HUES48 (cell line): ENCODE measurements around the gene AVPI1.
A peak's percentile ranks its signal among the peaks of the same experiment; 100 is the strongest.
"Not testable (repeated sequence)": the region's sequence is repeated elsewhere in the genome, so short reads cannot be mapped to it uniquely, and the experiment has no call there.

Source experiments
- H3K27ac ChIP-seq: one replicate; pipeline ENCODE4 v1.7.0; 2013; ENCODE audit warnings: low read depth, low read length, inconsistent platforms
- H3K27me3 ChIP-seq: 2 replicates; pipeline ENCODE4 v1.6.1; 2013; ENCODE audit warnings: mild to moderate bottlenecking, low read length; ENCODE audit not compliant: control insufficient read depth, insufficient read depth
- H3K36me3 ChIP-seq: 2 replicates; pipeline ENCODE4 v1.6.1; 2013; ENCODE audit warnings: low read length; ENCODE audit not compliant: control insufficient read depth, insufficient read depth
- H3K4me1 ChIP-seq: 2 replicates; pipeline ENCODE4 v1.6.1; 2013; ENCODE audit warnings: mild to moderate bottlenecking, low read length; ENCODE audit not compliant: control insufficient read depth, insufficient read depth
- H3K4me3 ChIP-seq: 2 replicates; pipeline ENCODE4 v1.5.1; 2013; ENCODE audit warnings: mild to moderate bottlenecking, low read depth, low read length
- H3K9ac ChIP-seq: 2 replicates; pipeline ENCODE4 v1.6.1; 2013; ENCODE audit warnings: mild to moderate bottlenecking, low read depth, low read length, moderate library complexity
- H3K9me3 ChIP-seq: 2 replicates; pipeline ENCODE4 v1.6.1; 2013; ENCODE audit warnings: low read length; ENCODE audit not compliant: control insufficient read depth, insufficient read depth

AVPI1 gene

DNA sequence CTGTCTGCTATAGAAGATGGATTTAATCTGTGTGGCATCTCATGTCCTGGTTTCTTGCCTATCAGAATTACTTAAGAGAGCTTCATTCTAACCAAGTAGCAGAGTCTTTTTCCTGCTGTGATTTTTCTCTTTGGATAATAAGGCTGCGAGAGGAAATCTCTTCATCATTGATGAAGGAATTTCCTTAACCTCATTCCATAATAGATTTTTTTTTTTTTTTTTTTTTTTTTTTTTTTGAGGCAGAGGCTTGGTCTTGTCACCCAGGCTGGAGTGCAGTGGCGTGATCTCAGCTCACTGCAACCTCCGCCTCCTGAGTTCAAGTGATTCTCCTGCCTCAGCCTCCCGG lies 37.7 kb downstream of the AVPI1 start:
- Histone ChIP-seq H3K4me1 (peaks cover 19% of the 10 kb centered on the region), H3K27ac (peak overlapping the region; percentile 89), H3K4me3 (peak overlapping the region; percentile 44; the same call in 1 of the 2 replicates)

DNA sequence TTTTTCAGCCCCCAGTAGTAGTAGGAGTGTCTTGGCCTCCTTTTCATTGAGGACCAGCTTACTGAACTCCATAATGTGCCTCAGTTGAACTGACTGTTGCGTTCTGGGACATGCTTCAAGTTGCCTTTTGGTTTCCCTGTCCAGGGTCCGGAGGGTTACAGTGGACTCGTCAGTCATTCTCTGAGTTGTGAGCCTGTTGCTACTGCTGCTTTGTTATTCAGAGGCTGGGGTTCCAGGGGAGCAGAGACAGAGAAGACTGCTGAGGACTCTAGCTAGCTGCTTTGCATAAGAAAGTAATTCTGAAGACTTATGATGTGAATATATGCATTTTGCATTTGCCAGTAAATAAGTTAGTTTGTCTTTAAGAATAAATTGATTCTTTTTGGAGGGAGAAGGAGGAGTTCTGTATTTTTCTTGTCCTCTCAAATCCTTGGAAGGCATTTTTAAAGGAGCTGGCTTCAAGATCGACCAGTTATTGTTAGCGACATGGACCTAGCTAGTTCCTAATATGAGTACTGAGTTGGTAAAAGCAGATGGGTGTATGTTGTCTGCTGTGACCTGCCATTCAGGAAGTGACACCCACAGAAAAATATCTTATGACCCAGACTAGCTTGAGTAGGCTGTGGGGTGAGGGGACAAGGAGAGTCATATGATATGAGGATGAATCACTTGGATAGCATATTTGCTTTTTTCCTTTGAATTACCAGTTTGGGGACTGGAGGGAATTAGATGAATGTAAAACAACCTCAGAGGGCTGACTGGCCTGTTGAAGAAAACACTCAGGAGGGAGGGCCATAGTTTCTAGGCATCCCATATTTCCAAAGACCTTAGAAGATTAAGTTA lies 38.3 kb downstream of the AVPI1 start:
- Histone ChIP-seq H3K27me3 (no peaks in the 10 kb centered on the region), H3K9me3 (no peaks in the 10 kb centered on the region), H3K4me3 (peak overlapping the region; percentile 44), H3K9ac (no peak overlapping the region), H3K27ac (peak overlapping the region; percentile 89), H3K36me3 (peaks cover 42% of the 10 kb centered on the region), H3K4me1 (peaks cover 19% of the 10 kb centered on the region)

More for the DNA sequence above, 37.7 kb downstream of the AVPI1 start:
- not testable (repeated sequence) for H3K9me3 ChIP-seq, H3K9ac ChIP-seq, H3K27me3 ChIP-seq
- peaks cover 45% of the 10 kb centered on the region for H3K36me3 ChIP-seq

DNA sequence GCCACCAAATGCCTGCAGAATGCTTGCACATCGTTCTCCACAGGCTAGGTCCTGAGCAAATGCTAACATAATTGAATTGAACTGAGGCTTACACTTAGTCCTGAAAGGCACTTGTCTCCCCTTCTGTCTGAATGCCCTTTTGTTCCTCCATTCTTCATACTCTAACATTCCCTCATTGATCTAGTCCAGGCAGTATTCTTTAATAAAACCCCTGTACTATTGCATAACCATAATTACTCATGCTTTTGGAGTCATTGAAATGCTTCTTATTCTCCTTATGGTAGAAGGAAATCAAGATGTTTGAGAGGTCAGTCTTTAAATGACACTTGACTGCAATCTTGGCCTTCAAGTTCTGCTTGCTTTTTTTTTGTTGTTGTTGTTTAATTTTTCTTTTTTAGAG lies 39.5 kb downstream of the AVPI1 start:
- no peaks in the 10 kb centered on the region for H3K27me3 ChIP-seq
- H3K9me3 ChIP-seq, result no peaks in the 10 kb centered on the region
- no peak overlapping the region for H3K9ac ChIP-seq
- H3K4me1 ChIP-seq, result peaks cover 19% of the 10 kb centered on the region
- H3K4me3 ChIP-seq, result no peak overlapping the region
- H3K27ac ChIP-seq, result peak overlapping the region; percentile 1
- peaks cover 38% of the 10 kb centered on the region for H3K36me3 ChIP-seq

DNA sequence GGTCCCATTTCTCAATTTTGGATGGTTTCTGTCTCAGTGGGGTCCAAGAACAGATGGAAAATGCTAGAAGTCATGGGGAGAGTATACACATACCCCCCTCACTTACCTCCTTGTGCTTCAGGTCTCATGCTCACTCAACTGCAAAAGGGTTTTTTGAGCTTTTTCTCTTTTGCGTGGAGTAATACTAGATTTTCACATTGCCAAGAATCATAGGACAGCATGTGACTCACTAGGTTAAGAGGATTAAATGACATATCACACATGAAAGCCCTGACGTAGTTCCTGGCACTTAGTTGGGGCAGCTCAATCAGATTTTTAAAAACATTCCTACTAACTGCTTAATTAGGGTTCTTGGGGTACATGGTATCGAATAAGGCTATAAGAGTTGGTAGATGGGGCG lies 42.1 kb downstream of the AVPI1 start:
- peaks cover 18% of the 10 kb centered on the region for H3K36me3 ChIP-seq
- H3K27me3 ChIP-seq, result no peaks in the 10 kb centered on the region
- peaks cover 27% of the 10 kb centered on the region for H3K4me1 ChIP-seq
- H3K9me3 ChIP-seq, result no peaks in the 10 kb centered on the region
- H3K27ac ChIP-seq, result no peak overlapping the region
- H3K9ac ChIP-seq, result no peak overlapping the region
- no peak overlapping the region for H3K4me3 ChIP-seq

DNA sequence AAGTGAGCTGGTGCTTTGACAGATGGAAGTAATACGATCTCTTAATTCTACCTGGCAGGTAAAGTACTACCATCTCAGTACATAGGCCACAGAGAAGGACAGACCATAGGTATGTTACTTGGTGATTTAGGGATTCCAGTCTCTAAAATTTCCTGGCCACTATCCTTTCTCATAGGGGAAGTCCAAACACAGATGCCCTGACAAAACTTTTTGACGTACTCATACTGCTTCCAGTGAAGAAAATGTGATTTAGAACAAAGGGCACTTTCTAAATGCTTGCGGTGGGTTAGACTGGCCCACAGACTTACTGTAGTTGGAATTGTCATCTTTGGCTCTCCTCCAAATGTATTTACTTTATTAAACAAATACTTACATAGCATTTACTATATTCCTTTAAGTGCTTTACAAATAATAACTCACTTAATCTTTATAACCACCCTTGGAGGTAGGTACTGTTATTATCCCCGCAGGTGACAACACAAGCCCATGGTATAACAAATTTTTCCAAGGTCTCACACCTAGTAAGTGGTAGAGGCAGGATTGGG lies 43.5 kb downstream of the AVPI1 start:
- peaks cover 18% of the 10 kb centered on the region for H3K36me3 ChIP-seq

DNA sequence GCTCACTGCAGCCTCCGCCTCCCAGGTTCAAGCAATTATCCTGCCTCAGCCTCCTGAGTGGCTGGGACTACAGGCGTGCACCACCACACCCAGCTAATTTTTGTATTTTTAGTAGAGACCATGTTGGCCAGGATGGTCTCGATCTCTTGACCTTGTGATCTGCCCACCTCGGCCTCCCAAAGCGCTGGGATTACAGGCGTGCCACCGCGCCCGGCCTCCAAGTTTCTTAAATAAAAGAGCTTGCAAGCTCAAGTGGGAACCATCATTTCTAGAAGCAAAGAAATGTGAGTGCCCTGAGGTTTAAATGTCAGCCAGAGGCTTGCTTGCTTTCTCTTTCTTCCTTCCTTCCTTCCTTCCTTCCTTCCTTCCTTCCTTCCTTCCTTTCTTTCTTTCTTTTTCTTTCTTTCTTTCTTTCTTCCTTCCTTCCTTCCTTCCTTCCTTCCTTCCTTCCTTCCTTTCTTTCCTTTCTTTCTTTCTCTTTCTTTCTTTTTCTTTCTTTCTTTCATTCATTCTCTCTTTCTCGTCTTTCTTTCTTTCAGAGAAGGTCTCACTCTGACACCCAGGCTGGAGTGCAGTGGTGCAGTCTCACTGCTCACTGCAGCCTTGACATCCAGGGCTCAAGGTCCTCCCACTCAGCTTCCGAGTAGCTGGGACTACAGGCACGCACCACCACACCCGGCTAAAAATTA lies 44.4 kb downstream of the AVPI1 start:
- H3K36me3 ChIP-seq, result peaks cover 18% of the 10 kb centered on the region
- not testable (repeated sequence) for H3K9ac ChIP-seq, H3K27me3 ChIP-seq, H3K4me3 ChIP-seq, H3K27ac ChIP-seq, H3K9me3 ChIP-seq
- peaks cover 19% of the 10 kb centered on the region for H3K4me1 ChIP-seq

More for the DNA sequence above, 43.5 kb downstream of the AVPI1 start:
- no peak overlapping the region for H3K9ac ChIP-seq
- H3K9me3 ChIP-seq, result no peaks in the 10 kb centered on the region
- H3K27ac ChIP-seq, result no peak overlapping the region
- peaks cover 23% of the 10 kb centered on the region for H3K4me1 ChIP-seq
- no peak overlapping the region for H3K4me3 ChIP-seq
- H3K27me3 ChIP-seq, result no peaks in the 10 kb centered on the region

DNA sequence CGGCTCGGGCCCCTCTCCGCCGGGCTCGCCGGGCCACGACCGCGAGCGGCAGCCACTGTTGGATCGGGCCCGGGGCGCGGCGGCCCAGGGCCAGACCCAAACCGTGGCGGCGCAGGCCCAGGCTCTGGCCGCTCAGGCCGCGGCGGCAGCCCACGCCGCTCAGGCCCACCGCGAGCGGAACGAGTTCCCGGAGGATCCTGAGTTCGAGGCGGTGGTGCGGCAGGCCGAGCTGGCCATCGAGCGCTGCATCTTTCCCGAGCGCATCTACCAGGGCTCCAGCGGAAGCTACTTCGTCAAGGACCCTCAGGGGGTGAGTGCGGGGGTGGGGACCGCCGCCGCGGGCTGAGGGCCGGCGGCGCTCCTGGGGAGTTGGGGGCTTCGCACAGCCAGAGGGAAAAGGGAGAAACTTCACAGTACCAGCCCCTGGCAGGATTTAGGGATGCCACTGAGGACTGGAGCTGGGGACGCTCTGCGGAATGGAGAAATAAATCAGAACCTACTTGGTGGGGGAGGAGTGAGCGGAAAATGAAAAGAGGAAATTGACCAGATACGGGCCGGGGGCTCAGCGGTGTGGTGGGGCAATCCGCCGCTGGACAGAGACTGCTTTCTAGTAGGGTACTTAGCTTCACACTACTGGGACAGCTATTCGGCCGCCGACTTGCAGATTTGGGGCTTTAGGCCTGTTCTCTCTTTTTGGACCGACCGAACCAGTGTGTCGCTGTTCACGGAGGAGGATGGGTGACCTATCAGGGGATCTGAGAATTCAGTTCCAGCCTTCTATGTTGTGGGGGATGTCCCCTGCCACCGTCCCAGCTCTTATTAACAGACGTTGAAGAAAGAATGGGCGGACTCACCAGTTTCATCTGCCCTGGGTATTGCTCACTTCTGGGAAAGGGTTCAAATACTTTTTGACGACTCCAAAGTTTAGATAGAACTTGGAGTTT lies 45.9 kb downstream of the AVPI1 start:
- H3K27ac ChIP-seq, result peak overlapping the region; percentile 81
- peaks cover 15% of the 10 kb centered on the region for H3K4me1 ChIP-seq
- no peaks in the 10 kb centered on the region for H3K9me3 ChIP-seq
- peaks cover 18% of the 10 kb centered on the region for H3K36me3 ChIP-seq
- H3K27me3 ChIP-seq, result no peaks in the 10 kb centered on the region
- H3K9ac ChIP-seq, result peak overlapping the region; percentile 73; the same call in 1 of the 2 replicates
- peak overlapping the region; percentile 95 for H3K4me3 ChIP-seq

DNA sequence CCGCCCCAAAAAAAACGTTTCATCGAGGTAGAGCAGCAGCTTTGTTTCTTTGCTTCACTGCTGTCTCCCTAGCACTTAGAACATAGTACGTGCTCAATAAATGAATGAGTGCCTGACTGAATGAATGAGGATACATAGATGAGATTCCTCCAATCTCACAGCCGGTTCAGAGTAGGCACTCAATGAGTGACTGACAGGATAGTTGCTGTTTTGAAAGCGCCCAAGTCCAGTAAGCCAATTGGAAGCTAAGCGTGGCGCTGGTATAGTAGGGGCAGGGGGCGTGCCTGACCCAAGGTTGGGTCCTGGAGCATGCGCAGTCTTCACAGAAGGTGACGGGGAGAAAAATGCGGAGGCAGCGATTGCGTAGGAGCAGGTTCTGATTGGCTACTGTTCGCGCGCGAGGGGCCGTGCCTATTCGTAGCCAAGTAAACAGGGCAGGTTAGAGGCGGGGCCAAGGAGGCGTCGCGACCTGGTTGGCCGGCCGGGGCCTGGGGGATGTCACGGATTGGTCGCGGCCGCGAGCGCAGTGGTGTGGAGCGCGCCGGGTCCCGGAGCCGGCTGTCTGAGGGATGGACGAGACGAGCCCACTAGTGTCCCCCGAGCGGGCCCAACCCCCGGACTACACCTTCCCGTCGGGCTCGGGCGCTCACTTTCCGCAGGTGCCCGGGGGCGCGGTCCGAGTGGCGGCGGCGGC lies 46.7 kb downstream of the AVPI1 start, which contains the start of gene PI4K2A:
Gene PI4K2A (plus strand): TSS at position 498 of the 694 bp plus-strand sequence. CDS start 72 bp downstream, at position 570.
- Histone ChIP-seq H3K4me3 (peak within 1 kb of the TSS; percentile 95), H3K9me3 (no peaks in the 10 kb centered on the region), H3K27ac (peak within 1 kb of the TSS; percentile 83), H3K4me1 (peaks cover 15% of the 10 kb centered on the region), H3K36me3 (peaks cover 18% of the 10 kb centered on the region), H3K9ac (peak within 1 kb of the TSS; percentile 73; the same call in 1 of the 2 replicates), H3K27me3 (no peaks in the 10 kb centered on the region)

DNA sequence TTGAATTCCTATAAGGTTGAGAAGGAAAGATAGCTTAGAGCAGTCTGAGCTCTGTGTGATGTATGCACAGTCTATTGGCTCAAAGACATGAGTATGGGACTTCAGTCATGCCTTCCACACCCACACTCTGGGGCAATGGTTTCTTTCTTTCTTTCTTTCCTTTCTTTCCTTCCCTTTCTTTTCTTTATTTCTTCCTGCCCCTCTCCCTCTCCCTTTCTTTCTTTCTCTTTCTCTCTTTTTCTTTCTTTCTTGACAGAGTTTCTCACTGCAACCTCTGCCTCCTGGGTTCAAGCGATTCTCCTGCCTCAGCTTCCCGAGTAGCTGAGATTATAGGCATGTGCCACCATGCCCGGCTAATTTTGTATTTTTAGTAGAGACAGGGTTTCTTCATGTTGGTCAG lies 48.0 kb downstream of the AVPI1 start:
- not testable (repeated sequence) for H3K9me3 ChIP-seq, H3K4me3 ChIP-seq, H3K36me3 ChIP-seq, H3K27ac ChIP-seq, H3K27me3 ChIP-seq, H3K9ac ChIP-seq
- H3K4me1 ChIP-seq, result peaks cover 15% of the 10 kb centered on the region

DNA sequence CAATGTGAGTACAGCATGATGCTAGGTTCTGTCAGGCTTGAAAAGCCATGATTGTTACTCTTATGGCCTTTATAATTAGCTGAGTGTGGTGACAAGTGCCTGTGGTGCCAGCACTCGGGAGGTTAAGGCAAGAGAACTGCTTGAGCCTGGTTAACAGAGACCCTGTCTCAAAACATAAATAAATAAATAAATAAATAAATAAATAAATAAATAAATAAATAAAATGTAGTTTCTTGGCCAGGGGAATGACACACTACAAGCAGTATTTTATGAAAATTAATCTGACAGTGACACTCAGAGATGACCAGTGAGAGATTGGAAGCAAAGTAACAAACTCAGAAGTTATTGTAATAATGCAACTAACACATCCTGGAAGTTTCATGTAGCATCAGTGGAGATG lies 51.5 kb downstream of the AVPI1 start:
- no peak overlapping the region for H3K9ac ChIP-seq
- H3K4me1 ChIP-seq, result peaks cover 11% of the 10 kb centered on the region
- no peak overlapping the region for H3K27ac ChIP-seq
- no peak overlapping the region for H3K4me3 ChIP-seq
- H3K27me3 ChIP-seq, result no peaks in the 10 kb centered on the region
- no peaks in the 10 kb centered on the region for H3K9me3 ChIP-seq
- no peaks in the 10 kb centered on the region for H3K36me3 ChIP-seq
